Neuronal stem cell (in vitro differentiated cells): ENCODE data around the gene ARMC8.

ENCODE experiments used
- DNase-seq: peaks from one replicate; pipeline ENCODE4 v3.0.0-alpha.2; 2013; ENCODE audit warnings: low spot score
- H2AFZ ChIP-seq: one replicate; pipeline ENCODE4 v1.6.1; 2013; ENCODE audit warnings: mild to moderate bottlenecking, low read length, inconsistent platforms
- H2AK5ac ChIP-seq: 2 replicates; pipeline ENCODE4 v1.6.1; 2013; ENCODE audit warnings: low read depth, mild to moderate bottlenecking, inconsistent platforms, low read length, moderate library complexity, mixed read lengths
- H2BK120ac ChIP-seq: 2 replicates; pipeline ENCODE4 v1.6.1; 2013; ENCODE audit warnings: low read depth, mild to moderate bottlenecking, inconsistent platforms, low read length, moderate library complexity, mixed read lengths
- H2BK12ac ChIP-seq: one replicate; pipeline ENCODE4 v1.6.1; 2013; ENCODE audit warnings: low read length, inconsistent platforms
- H2BK15ac ChIP-seq: 2 replicates; pipeline ENCODE4 v1.6.1; 2013; ENCODE audit warnings: mild to moderate bottlenecking, low read length, inconsistent platforms, mixed read lengths
- H2BK5ac ChIP-seq: one replicate; pipeline ENCODE4 v1.6.1; 2013; ENCODE audit warnings: inconsistent platforms, mild to moderate bottlenecking, low read length, moderate library complexity
- H3K14ac ChIP-seq: one replicate; pipeline ENCODE4 v1.6.1; 2013; ENCODE audit warnings: low read length, inconsistent platforms
- H3K18ac ChIP-seq: 2 replicates; pipeline ENCODE4 v1.6.1; 2013; ENCODE audit warnings: low read length, inconsistent platforms
- H3K23ac ChIP-seq: 2 replicates; pipeline ENCODE4 v1.6.1; 2013; ENCODE audit warnings: low read depth, mild to moderate bottlenecking, mixed read lengths, low read length, inconsistent platforms; ENCODE audit not compliant: poor library complexity
- H3K27ac ChIP-seq: replicated peaks from 3 replicates; pipeline ENCODE4 v1.5.1; 2013; ENCODE audit warnings: low read length, inconsistent platforms
- H3K27me3 ChIP-seq, 3 experiments: 2 replicates each; pipeline ENCODE4 v1.6.1; 2013; ENCODE audit warnings: low read length in 3 of 3, mild to moderate bottlenecking in 2 of 3, inconsistent platforms in 1 of 3, low read depth in 1 of 3, mixed read lengths in 1 of 3, moderate library complexity in 1 of 3; ENCODE audit not compliant: control insufficient read depth in 3 of 3, insufficient read depth in 3 of 3
- H3K36me3 ChIP-seq, 2 donors: replicated peaks in 1 of 2; 2 replicates each; pipeline ENCODE4 v1.6.1; 2013; ENCODE audit warnings: low read length in 2 of 2; ENCODE audit not compliant: control insufficient read depth in 2 of 2, insufficient read depth in 2 of 2
- H3K4ac ChIP-seq: 2 replicates; pipeline ENCODE4 v1.6.1; 2013; ENCODE audit warnings: inconsistent platforms, mild to moderate bottlenecking, low read length, moderate library complexity
- H3K4me1 ChIP-seq, 2 donors: 1 replicate in 1 of 2; 2 replicates in 1 of 2; pipeline ENCODE4 v1.6.1; 2013; ENCODE audit warnings: low read length in 2 of 2, low read depth in 1 of 2; ENCODE audit not compliant: control insufficient read depth in 2 of 2, insufficient read depth in 1 of 2
- H3K4me2 ChIP-seq: one replicate; pipeline ENCODE4 v1.6.1; 2013; ENCODE audit warnings: mild to moderate bottlenecking, low read length, inconsistent platforms; ENCODE audit not compliant: insufficient read depth, poor library complexity, severe bottlenecking
- H3K4me3 ChIP-seq, 2 donors: 2 replicates each; pipeline ENCODE4 v1.5.1; 2013; ENCODE audit warnings: low read length in 2 of 2, mild to moderate bottlenecking in 2 of 2, inconsistent platforms in 1 of 2, moderate library complexity in 1 of 2
- H3K79me1 ChIP-seq: one replicate; pipeline ENCODE4 v1.6.1; 2013; ENCODE audit warnings: low read depth, mild to moderate bottlenecking, inconsistent platforms, low read length, moderate library complexity
- H3K9ac ChIP-seq: one replicate; pipeline ENCODE4 v1.6.1; 2013; ENCODE audit warnings: mild to moderate bottlenecking, low read depth, low read length, inconsistent platforms; ENCODE audit not compliant: poor library complexity
- H3K9me3 ChIP-seq, 2 donors: replicated peaks in 1 of 2; 2 replicates each; pipeline versions ENCODE3 to v1.6.1; 2013; ENCODE audit warnings: low read length in 2 of 2, mild to moderate bottlenecking in 2 of 2, inconsistent platforms in 1 of 2, low read depth in 1 of 2, mixed read lengths in 1 of 2, moderate library complexity in 1 of 2; ENCODE audit not compliant: control insufficient read depth in 2 of 2, insufficient read depth in 1 of 2
- H4K8ac ChIP-seq: one replicate; pipeline ENCODE4 v1.6.1; 2013; ENCODE audit warnings: low read depth, mild to moderate bottlenecking, inconsistent platforms, low read length, moderate library complexity
- H4K91ac ChIP-seq: one replicate; pipeline ENCODE4 v1.6.1; 2013; ENCODE audit warnings: low read length, low read depth, mild to moderate bottlenecking, inconsistent platforms; ENCODE audit not compliant: poor library complexity
- WGBS, 2 donors: extraction: QIAGEN DNeasy Blood & Tissue Kit; methylation state at CpG; one replicate each; pipeline ENCODE4 v1.1.7; 2013; ENCODE audit warnings: missing lambda C conversion rate in 2 of 2, mixed read lengths in 1 of 2; ENCODE audit not compliant: insufficient read length in 2 of 2, insufficient replicate concordance in 1 of 2; ENCODE audit errors: extremely low coverage in 2 of 2; 5-methylcytosine and 5-hydroxymethylcytosine counted together

ARMC8 gene

DNA sequence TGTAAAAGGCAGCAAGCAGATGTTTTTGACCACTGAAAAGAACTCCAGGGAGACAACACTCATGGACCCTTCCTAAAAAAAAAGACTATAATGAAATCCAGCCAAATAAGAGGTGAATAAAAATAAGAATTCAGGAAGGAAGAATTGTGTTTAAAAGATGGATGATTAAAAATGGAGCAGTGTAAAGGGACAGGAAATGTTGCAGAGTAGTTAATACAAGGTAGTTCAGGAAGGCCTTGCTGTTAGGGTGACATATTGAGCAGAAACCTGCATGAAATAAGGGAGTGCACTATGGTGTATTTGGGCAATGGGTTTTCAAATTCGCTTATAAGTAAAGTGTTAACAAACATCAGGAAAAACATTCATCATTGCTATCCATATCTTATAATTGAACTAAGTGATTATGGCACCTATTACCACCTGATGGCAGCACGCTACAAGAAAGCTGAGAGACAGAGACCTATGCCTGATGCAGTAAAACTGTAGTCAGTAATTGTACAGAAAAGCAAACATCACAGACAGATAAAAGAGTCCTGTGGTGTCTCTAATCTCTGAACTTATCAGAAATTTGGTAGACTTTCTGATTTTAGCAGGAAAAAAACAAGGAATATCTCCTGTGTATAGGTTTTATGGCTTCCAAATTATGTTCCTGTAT lies 6.6 kb upstream of the ARMC8 start:
- Histone ChIP-seq H3K23ac (no peak overlapping the region), H3K9me3 (no peaks in the 10 kb centered on the region), H3K27me3 (peaks cover 0 to 23% (median under 1%) of the 10 kb centered on the region in 3 experiments), H3K18ac (no peak overlapping the region), H2BK12ac (no peak overlapping the region), H3K4me3 (no peak overlapping the region), H3K4ac (no peak overlapping the region), H3K4me2 (no peak overlapping the region), H3K27ac (no peak overlapping the region), H3K79me1 (no peaks in the 10 kb centered on the region), H2AFZ (peak overlapping the region; percentile 3), H2BK120ac (no peak overlapping the region), H2BK15ac (no peak overlapping the region), H3K14ac (no peak overlapping the region), H3K9ac (no peak overlapping the region), H2AK5ac (no peak overlapping the region), H3K36me3 (no peaks in the 10 kb centered on the region), H4K8ac (no peak overlapping the region), H3K4me1 (no peaks in the 10 kb centered on the region), H2BK5ac (no peak overlapping the region), H4K91ac (no peak overlapping the region)
- WGBS, 2 donors: no CpG with 5 or more reads among the region's 2 CpGs
- DNase-seq: no peak

DNA sequence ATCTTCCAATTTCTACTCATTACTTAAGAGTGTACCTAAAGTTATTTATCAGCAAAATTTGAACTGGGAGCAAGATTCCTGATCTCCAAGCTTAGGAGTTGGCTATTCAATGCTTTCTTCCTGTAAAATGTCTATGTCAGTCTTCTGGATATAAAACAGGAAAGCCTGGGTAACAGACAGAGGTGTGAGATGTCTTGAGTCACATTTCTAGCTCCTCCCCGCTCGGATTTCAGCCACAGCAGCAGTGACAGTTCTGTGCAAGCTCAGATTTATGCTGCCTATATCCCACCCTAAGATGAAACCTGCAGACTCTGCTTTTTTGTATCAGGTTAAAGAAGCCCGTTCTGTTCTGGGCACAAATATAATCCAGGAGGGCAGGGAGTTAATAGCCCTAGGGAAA lies 2.1 kb upstream of the ARMC8 start:
- Histone ChIP-seq H3K36me3 (peaks cover 0 to 7% of the 10 kb centered on the region in 2 donors), H3K27ac (no peak overlapping the region), H2AFZ (no peak overlapping the region), H4K8ac (no peak overlapping the region), H3K4me2 (no peak overlapping the region), H4K91ac (no peak overlapping the region), H2BK120ac (no peak overlapping the region), H3K27me3 (peaks cover 0 to 25% (median 6%) of the 10 kb centered on the region in 3 experiments), H2BK5ac (no peak overlapping the region), H3K9ac (no peak overlapping the region), H2AK5ac (no peak overlapping the region), H2BK12ac (no peak overlapping the region), H3K9me3 (no peaks in the 10 kb centered on the region), H3K23ac (no peak overlapping the region), H3K4me3 (no peak overlapping the region), H3K14ac (no peak overlapping the region), H3K79me1 (no peaks in the 10 kb centered on the region), H3K4me1 (peaks cover 0 to 2% of the 10 kb centered on the region in 2 donors), H3K18ac (no peak overlapping the region), H2BK15ac (no peak overlapping the region), H3K4ac (no peak overlapping the region)
- DNase-seq: no peak
- WGBS, 2 donors: no CpG with 5 or more reads among the region's 3 CpGs

- Histone ChIP-seq H3K79me1 (no peaks in the 10 kb centered on the region), H3K36me3 (peaks cover 1 to 16% of the 10 kb centered on the region in 2 donors), H4K8ac (no peak overlapping the region), H3K27ac (no peak overlapping the region), H3K9me3 (peaks cover 0 to 3% of the 10 kb centered on the region in 2 donors), H2AFZ (peak overlapping the region; percentile 100), H3K18ac (no peak overlapping the region), H3K27me3 (peaks cover 0 to 23% (median 6%) of the 10 kb centered on the region in 3 experiments), H3K4me3 (peak overlapping the region in 1 of 2 donors; percentile 92), H2BK15ac (no peak overlapping the region), H2BK120ac (no peak overlapping the region), H3K9ac (no peak overlapping the region), H3K14ac (no peak overlapping the region), H2BK5ac (no peak overlapping the region), H2BK12ac (no peak overlapping the region), H3K4ac (no peak overlapping the region), H2AK5ac (no peak overlapping the region), H3K4me2 (no peak overlapping the region), H3K4me1 (peaks cover 0 to 2% of the 10 kb centered on the region in 2 donors), H3K23ac (no peak overlapping the region), H4K91ac (no peak overlapping the region)
- peak; percentile 8 for DNase-seq
- WGBS, 2 donors: no CpG with 5 or more reads among the region's 2 CpGs
These were observed 880 bp upstream of the ARMC8 start for GRCh38 chr3:138186221-138186620.

DNA sequence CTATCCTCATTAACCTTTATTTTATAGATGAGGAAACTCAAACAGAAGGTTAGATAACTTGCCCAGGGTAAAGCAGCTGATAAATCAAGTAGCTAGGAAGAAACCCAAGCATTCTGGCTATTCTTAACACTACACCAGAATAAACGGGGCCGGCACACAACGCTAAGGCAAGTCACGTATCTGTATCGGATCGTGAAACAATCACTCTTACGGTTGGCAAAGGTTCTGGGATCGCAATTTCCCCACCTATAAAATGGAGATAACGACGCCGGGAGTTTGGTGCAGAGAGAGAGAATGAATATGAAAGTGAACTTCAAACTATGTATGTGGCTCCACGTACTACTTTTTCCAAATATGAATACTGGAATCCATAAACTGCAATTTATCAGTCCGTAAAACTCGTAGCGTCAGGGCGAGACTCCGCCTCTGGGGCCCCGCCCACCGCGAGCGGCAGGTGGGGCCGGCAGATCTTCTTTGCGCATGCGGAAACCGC lies 252 bp upstream of the ARMC8 start:
- DNase-seq: no peak
- H3K4me1 ChIP-seq: peaks cover 0 to 2% of the 10 kb centered on the region in 2 donors
- H4K8ac ChIP-seq: no peak overlapping the region
- H3K36me3 ChIP-seq: peaks cover 1 to 23% of the 10 kb centered on the region in 2 donors
- peak overlapping the region; percentile 90 for H3K27ac ChIP-seq
- peak overlapping the region; percentile 100 for H2AFZ ChIP-seq
- peaks cover 1 to 8% of the 10 kb centered on the region in 2 donors for H3K9me3 ChIP-seq
- H2BK15ac ChIP-seq: no peak overlapping the region
- no peak overlapping the region for H3K23ac ChIP-seq
- H2BK12ac ChIP-seq: no peak overlapping the region
- no peak overlapping the region for H4K91ac ChIP-seq
- no peak overlapping the region for H3K14ac ChIP-seq
- H2BK120ac ChIP-seq: no peak overlapping the region
- no peak overlapping the region for H3K18ac ChIP-seq
- H3K9ac ChIP-seq: no peak overlapping the region
- H3K4ac ChIP-seq: no peak overlapping the region
- WGBS, 2 donors: no CpG with 5 or more reads among the region's 25 CpGs
- H3K4me3 ChIP-seq: peak overlapping the region; percentile 92 to 98
- peaks cover 0 to 20% (median 6%) of the 10 kb centered on the region in 3 experiments for H3K27me3 ChIP-seq
- H2BK5ac ChIP-seq: peak overlapping the region; percentile 40
- no peak overlapping the region for H2AK5ac ChIP-seq
- peaks cover 2% of the 10 kb centered on the region for H3K79me1 ChIP-seq
- H3K4me2 ChIP-seq: peak overlapping the region; percentile 52
